Epidermal melanocyte (primary cell): ENCODE data around the gene ZC3H12A.
"Not testable (repeated sequence)": the region's sequence is repeated elsewhere in the genome, so short reads cannot be mapped to it uniquely, and the experiment has no call there.

Source experiments
- DNase-seq: peaks from one replicate; pipeline ENCODE4 v3.0.0; 2011; ENCODE audit warnings: low spot score; ENCODE audit not compliant: insufficient read length

Gene ZC3H12A

GRCh38 chr1:37498872-37499617, 24.7 kb downstream of the ZC3H12A start:
- no peak for DNase-seq

- no peak for DNase-seq
Measured at GRCh38 chr1:37501661-37502060, 27.3 kb downstream of the ZC3H12A start.

GRCh38 chr1:37502104-37502503, 27.7 kb downstream of the ZC3H12A start:
- no peak for DNase-seq

- not testable (repeated sequence) for DNase-seq
Measured at GRCh38 chr1:37502791-37503190, 28.4 kb downstream of the ZC3H12A start.

- DNase-seq, result no peak
Measured at GRCh38 chr1:37506740-37507139, 32.4 kb downstream of the ZC3H12A start.

- DNase-seq, result no peak
Measured at GRCh38 chr1:37509181-37509580, 34.8 kb downstream of the ZC3H12A start.

- DNase-seq, result no peak
Measured at GRCh38 chr1:37513795-37514349, 39.5 kb downstream of the ZC3H12A start.

- peak; percentile 93 for DNase-seq
Measured at GRCh38 chr1:37514350-37515184, 40.2 kb downstream of the ZC3H12A start, which contains the start of gene MEAF6. TSS of gene MEAF6 (minus strand) at chr1:37514766. CDS start at chr1:37514746, 20 bp downstream.

- DNase-seq, result no peak
Measured at GRCh38 chr1:37515185-37516034, 41.0 kb downstream of the ZC3H12A start.

GRCh38 chr1:37517569-37517968, 43.2 kb downstream of the ZC3H12A start:
- no peak for DNase-seq

GRCh38 chr1:37518241-37518640, 43.9 kb downstream of the ZC3H12A start:
- DNase-seq, result not testable (repeated sequence)

- not testable (repeated sequence) for DNase-seq
Measured at GRCh38 chr1:37518929-37519328, 44.5 kb downstream of the ZC3H12A start.

- no peak for DNase-seq
Measured at GRCh38 chr1:37519613-37520012, 45.2 kb downstream of the ZC3H12A start.

GRCh38 chr1:37529888-37530287, 55.5 kb downstream of the ZC3H12A start:
- not testable (repeated sequence) for DNase-seq

GRCh38 chr1:37532418-37533156, 58.2 kb downstream of the ZC3H12A start:
- DNase-seq, result not testable (repeated sequence)

- no peak for DNase-seq
Measured at GRCh38 chr1:37533317-37534093, 59.1 kb downstream of the ZC3H12A start.
